Esophagus (tissue), 2 donors: Measurements from ENCODE around the gene ARMC9. TPM values are rescaled to one million over a fixed set of nuclear protein-coding genes. Genes with fewer than 3 reads are reported as not detected.

ENCODE experiments used
- H3K27ac ChIP-seq, 2 donors: one replicate each; pipeline ENCODE4 v1.5.1; 2013; ENCODE audit warnings: low read depth in 2 of 2, mild to moderate bottlenecking in 2 of 2, inconsistent platforms in 1 of 2, low read length in 1 of 2, moderate library complexity in 1 of 2
- H3K27me3 ChIP-seq, 2 donors: one replicate each; pipeline ENCODE4 v1.6.1; 2013; ENCODE audit warnings: low read length in 2 of 2, control low read depth in 1 of 2, mild to moderate bottlenecking in 1 of 2; ENCODE audit not compliant: insufficient read depth in 2 of 2, control insufficient read depth in 1 of 2
- H3K36me3 ChIP-seq, 2 donors: one replicate each; pipeline ENCODE4 v1.6.1; 2013; ENCODE audit warnings: low read length in 1 of 2; ENCODE audit not compliant: control insufficient read depth in 2 of 2, insufficient read depth in 2 of 2
- H3K4me1 ChIP-seq, 2 donors: one replicate each; pipeline ENCODE4 v1.6.1; 2013; ENCODE audit warnings: low read length in 1 of 2; ENCODE audit not compliant: control insufficient read depth in 2 of 2, insufficient read depth in 2 of 2
- H3K4me3 ChIP-seq, 2 donors: one replicate each; pipeline ENCODE4 v1.5.1; 2013; ENCODE audit warnings: low read length in 2 of 2, mild to moderate bottlenecking in 2 of 2, low read depth in 1 of 2, moderate library complexity in 1 of 2
- H3K9me3 ChIP-seq, 2 donors: one replicate each; pipeline ENCODE4 v1.6.1; 2013; ENCODE audit warnings: mild to moderate bottlenecking in 2 of 2, low read depth in 1 of 2, low read length in 1 of 2, moderate library complexity in 1 of 2; ENCODE audit not compliant: control insufficient read depth in 2 of 2, insufficient read depth in 1 of 2
- WGBS, 2 donors: extraction: QIAGEN DNeasy Blood & Tissue Kit; methylation state at CpG; one replicate each; pipeline ENCODE4 v1.1.7; 2013; 5-methylcytosine and 5-hydroxymethylcytosine counted together
- polyA plus RNA-seq, 2 donors: library from polyadenylated mRNA; stranded (reverse); fragments of 200-250 nt; gene quantifications; one replicate each; pipeline ENCODE4 v1.2.3, GENCODE V29; 2013
- donor health status: healthy with polysubstance abuse.
- donor health status: Bipolar disorder and iron deficiency.

Gene ARMC9
- polyA plus RNA-seq, 2 donors, result 2.9 to 3.6 TPM

DNA sequence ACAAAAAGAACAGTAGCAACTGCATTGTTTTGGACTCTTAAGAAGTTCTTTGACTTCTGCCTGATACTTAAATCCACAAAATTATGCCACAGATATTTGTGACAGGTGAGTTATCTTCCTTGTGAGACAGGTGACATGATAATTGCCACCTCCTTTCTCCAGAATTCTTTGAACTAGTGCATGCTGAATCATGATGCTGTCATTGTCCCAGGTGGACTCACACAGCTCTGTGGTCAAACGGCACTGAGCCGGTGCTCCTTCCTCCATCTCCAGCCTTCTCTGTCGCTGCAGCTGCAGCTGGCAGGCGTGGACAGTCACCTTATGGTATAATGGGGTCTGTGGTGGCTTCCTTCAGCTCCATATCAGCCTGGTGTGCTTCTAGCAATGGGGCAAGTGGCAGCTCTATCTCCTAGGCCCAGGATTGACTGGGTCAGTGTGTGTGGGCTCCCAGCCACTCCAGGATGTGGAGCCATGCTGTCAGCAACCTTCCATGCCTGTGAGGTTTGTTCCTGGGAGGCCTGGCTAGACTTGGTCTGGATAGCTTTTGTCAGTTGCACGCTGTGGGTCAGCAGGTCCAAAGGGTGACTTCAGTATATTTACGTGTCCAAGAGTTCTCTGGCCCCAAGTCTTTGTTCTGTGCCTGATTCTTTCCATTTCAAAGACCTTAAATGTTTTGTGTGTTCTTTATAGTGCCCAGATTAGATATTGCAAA lies 15.7 kb downstream of the ARMC9 start:
- WGBS, 2 donors, result 92 to 94% methylated on average over 6 of the region's 6 CpGs
- H3K27ac ChIP-seq, result no peak overlapping the region
- peaks cover 0 to 8% of the 10 kb centered on the region in 2 donors for H3K36me3 ChIP-seq
- H3K27me3 ChIP-seq, result no peaks in the 10 kb centered on the region
- H3K4me1 ChIP-seq, result no peaks in the 10 kb centered on the region
- H3K9me3 ChIP-seq, result no peaks in the 10 kb centered on the region
- H3K4me3 ChIP-seq, result no peak overlapping the region

DNA sequence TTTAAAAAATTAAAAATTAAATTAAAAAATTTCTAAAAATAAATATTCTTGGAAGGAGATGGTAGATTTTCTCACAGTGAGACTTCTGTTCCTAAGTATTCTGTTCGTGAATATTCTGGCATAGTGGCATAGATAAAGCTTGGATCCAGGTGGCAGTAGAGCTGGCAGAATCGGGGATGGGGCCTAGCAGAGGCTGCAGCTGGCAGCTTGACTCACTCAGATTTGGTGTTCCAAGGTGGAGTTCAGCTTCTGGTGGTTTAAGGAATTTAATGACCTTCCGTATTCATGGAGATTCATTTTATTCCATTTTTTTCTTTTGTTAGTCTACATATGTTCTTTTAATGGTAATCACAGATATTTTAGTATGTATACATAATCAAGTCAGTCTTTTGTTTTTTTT lies 19.9 kb downstream of the ARMC9 start:
- H3K9me3 ChIP-seq, result no peaks in the 10 kb centered on the region
- H3K4me1 ChIP-seq, result no peaks in the 10 kb centered on the region
- H3K36me3 ChIP-seq, result peaks cover 0 to 10% of the 10 kb centered on the region in 2 donors
- H3K27me3 ChIP-seq, result no peaks in the 10 kb centered on the region
- H3K4me3 ChIP-seq, result no peak overlapping the region
- H3K27ac ChIP-seq, result peak overlapping the region in 1 of 2 donors; percentile 22
- WGBS, 2 donors, result 86 to 89% methylated on average over 3 of the region's 3 CpGs

DNA sequence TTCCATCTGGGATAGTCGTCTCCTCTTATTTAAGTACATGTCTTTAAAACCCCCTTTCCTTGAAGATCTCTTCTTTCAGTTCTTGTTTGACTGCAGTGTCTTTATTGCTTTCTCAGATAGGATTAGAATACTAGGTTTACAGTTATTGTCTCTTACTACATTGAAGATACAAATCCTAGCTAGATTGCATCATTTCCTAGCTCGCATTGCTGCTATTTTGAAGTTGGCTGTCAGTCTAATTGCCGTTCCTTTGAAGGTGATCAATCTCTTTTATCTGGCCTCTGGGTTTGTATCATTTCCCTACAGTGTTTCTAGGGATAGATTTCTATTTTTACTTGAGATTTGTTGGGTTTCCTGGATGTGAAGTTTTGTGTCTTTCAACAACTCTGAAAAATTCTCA lies 20.9 kb downstream of the ARMC9 start:
- 83 to 92% methylated on average over 3 of the region's 3 CpGs for WGBS, 2 donors
- Histone ChIP-seq H3K36me3 (peaks cover 0 to 8% of the 10 kb centered on the region in 2 donors), H3K4me1 (no peaks in the 10 kb centered on the region), H3K27me3 (no peaks in the 10 kb centered on the region), H3K4me3 (no peak overlapping the region), H3K9me3 (no peaks in the 10 kb centered on the region), H3K27ac (no peak overlapping the region)

DNA sequence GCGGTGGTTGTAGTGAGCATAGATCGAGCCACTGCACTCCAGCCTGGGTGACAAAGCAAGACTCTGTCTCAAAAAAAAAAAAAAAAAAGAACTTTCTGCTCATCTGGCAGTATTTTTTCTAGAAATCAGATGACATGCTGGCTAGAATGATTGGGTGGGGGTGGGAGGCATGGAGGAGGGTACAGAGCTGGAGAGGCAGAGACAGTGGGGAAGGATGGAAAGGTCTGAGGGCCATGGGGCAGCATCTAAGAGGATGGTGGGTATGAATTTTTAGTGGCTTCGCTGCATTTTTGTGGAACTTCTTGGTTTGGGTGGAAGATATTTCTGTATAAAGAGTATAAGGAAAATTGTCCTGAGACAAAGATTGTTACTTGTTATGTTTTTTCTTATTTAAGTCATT lies 23.3 kb downstream of the ARMC9 start:
- WGBS, 2 donors, result 90 to 97% methylated on average over 3 of the region's 3 CpGs
- H3K27ac ChIP-seq, result peak overlapping the region; percentile 64 to 65

DNA sequence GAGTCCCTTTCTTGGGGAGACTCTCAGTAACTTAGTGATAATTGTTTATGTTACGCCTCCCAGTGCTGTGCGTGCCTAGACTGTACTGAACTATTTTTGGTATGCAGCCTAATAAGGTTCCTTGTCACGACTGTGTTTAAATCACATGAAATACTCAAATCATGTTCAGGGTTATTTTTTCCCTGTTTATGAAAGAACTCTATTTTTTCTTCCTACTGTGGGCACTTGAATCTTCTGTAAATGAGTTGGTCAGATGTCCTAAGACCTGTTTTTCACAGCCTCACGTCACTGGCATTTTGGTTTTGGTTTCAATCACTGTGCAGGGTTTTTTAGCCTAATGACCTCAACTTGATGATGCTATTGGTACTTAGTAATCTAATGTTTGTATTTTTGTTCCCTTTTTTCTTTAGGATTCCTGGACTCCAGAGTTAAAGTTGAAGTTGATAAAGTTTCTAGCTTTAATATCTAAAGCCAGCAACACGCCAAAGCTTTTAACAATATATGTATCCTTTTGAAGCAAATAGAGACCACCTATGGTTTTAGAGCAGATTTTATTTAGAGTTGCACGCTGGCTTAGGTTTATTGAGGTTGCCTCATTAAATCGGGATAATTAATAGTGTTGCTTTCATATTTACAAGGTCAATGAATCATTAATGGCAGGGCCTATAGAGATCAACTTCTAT lies 24.0 kb downstream of the ARMC9 start:
- H3K9me3 ChIP-seq, result no peaks in the 10 kb centered on the region
- 69 to 72% methylated on average over 7 of the region's 7 CpGs for WGBS, 2 donors
- H3K27me3 ChIP-seq, result no peaks in the 10 kb centered on the region

More for the DNA sequence above, 23.3 kb downstream of the ARMC9 start:
- H3K4me3 ChIP-seq, result no peak overlapping the region
- H3K27me3 ChIP-seq, result no peaks in the 10 kb centered on the region
- no peaks in the 10 kb centered on the region for H3K4me1 ChIP-seq
- no peaks in the 10 kb centered on the region for H3K9me3 ChIP-seq
- H3K36me3 ChIP-seq, result peaks cover 0 to 2% of the 10 kb centered on the region in 2 donors

DNA sequence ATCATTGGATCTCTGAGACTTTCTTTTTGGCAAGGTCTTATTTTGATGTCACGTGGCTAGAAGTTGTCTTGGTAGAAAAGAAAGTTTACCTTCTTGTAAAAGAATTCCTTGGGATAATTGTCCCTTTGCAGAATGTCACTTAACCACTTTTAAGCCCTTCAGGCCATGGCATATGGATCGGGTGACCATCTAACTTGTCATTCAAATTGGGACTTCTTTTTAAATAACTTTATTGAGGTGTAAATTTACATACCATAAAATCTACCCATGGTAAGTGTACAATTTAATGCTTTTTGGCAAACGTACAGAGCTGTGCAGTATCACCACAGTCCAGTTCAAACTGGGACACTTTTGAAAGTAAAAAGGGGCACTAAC lies 24.6 kb downstream of the ARMC9 start:
- peaks cover 0 to 2% of the 10 kb centered on the region in 2 donors for H3K36me3 ChIP-seq
- 66 to 78% methylated on average over 3 of the region's 3 CpGs for WGBS, 2 donors
- no peaks in the 10 kb centered on the region for H3K9me3 ChIP-seq
- H3K27ac ChIP-seq, result peak overlapping the region in 1 of 2 donors; percentile 17
- no peak overlapping the region for H3K4me3 ChIP-seq
- no peaks in the 10 kb centered on the region for H3K27me3 ChIP-seq
- H3K4me1 ChIP-seq, result no peaks in the 10 kb centered on the region

More for the DNA sequence above, 24.0 kb downstream of the ARMC9 start:
- Histone ChIP-seq H3K4me1 (no peaks in the 10 kb centered on the region), H3K27ac (no peak overlapping the region), H3K4me3 (no peak overlapping the region), H3K36me3 (peaks cover 0 to 2% of the 10 kb centered on the region in 2 donors)

DNA sequence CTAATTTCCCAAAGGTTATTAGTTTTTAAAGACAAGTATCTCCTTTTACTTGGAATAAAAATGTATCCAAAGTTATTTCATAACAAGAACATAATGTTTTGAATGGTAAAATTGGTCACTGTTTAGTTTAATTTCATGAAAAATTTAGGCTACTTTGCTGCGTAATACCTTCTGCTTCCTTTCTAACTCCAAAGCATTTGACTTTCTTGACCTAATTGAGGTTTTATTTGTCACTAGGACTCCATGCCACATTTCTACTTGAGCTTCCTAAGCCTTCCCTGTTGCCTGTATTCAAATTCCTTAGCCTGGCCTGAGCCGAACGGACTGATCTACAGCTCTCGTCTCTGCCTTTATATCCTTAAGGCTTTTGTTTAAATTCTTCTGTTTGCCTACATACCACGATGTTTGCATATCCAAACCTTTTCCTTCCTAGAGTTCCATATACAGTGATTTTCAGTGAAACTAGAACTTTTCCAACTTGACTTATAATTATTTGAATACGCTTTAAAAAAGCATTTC lies 25.1 kb downstream of the ARMC9 start:
- peaks cover 0 to 2% of the 10 kb centered on the region in 2 donors for H3K36me3 ChIP-seq
- no peak overlapping the region for H3K27ac ChIP-seq
- H3K27me3 ChIP-seq, result no peaks in the 10 kb centered on the region
- 62 to 67% methylated on average over 6 of the region's 6 CpGs for WGBS, 2 donors
- H3K9me3 ChIP-seq, result no peaks in the 10 kb centered on the region
- H3K4me1 ChIP-seq, result no peaks in the 10 kb centered on the region
- H3K4me3 ChIP-seq, result no peak overlapping the region

DNA sequence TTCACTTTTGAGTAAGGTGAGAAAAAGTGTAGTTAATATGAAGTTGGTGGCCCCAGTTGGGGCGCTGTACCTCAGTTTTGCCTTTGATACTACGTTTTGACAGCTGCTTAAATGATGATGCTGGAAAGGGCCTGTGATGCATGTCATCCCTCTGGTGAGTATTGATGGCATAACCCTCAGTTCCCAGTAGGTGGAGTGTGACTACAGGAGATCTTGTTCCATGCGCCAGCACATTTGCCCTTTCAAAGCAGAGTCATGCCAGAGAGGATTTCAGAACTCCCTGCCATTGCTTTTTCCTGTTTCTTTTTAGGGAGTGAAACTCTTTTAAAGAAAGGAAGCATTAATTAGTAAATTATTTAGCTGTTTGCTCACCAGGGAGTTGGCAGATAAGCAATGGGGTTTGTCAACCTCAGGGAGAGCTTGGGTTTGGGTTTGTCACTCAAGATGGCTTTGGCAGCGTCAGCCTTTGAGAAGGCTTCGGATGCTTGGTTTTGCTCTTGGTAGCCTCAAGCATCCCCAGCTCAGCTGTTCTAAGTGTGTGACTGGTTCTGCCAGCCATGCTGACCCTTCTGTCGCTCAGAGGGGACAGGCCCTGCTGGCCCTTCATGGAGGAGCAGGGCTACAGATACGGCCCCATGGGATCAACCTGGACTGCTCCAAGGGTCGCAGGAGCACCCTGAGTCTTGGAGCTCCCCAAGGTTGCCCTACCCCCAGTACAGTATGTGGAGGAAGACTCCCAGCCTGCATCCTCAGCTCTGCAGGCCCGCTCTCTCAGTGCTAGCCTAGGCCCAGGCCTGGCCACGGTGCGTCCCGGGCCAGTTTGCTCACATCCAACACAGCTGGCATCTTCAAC lies 29.1 kb downstream of the ARMC9 start:
- H3K4me3 ChIP-seq, result no peak overlapping the region
- H3K27ac ChIP-seq, result peak overlapping the region; percentile 11 to 38
- H3K27me3 ChIP-seq, result no peaks in the 10 kb centered on the region
- no peaks in the 10 kb centered on the region for H3K4me1 ChIP-seq
- H3K36me3 ChIP-seq, result no peaks in the 10 kb centered on the region
- H3K9me3 ChIP-seq, result no peaks in the 10 kb centered on the region
- 75 to 76% methylated on average over 12 of the region's 12 CpGs for WGBS, 2 donors

DNA sequence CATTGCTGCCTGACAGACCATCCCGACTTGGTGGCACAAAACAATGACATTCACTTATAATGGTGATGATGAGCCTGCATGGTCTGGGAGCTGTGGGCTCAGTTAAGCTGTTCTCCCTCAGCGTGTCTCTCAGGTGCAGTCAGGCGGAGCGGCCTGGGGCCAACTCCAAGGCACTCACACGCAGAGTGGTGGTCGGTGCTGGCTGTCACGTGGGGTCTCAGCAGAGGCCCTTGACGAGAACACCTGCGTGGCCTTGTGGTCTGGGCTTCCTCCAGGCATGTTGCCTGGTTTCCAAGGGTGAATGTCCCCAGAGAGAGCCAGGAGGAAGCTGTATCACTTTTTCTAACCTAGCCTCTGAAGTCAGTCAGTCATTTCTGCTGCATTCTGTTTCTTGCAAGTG lies 29.8 kb downstream of the ARMC9 start:
- H3K4me3 ChIP-seq, result no peak overlapping the region
- H3K4me1 ChIP-seq, result no peaks in the 10 kb centered on the region
- no peaks in the 10 kb centered on the region for H3K9me3 ChIP-seq
- H3K27me3 ChIP-seq, result no peaks in the 10 kb centered on the region
- WGBS, 2 donors, result 84 to 86% methylated on average over 9 of the region's 9 CpGs
- H3K27ac ChIP-seq, result peak overlapping the region in 1 of 2 donors; percentile 11
- H3K36me3 ChIP-seq, result no peaks in the 10 kb centered on the region
